ENCODE data around the gene NAA30. TPM values are rescaled to one million over a fixed set of nuclear protein-coding genes. Genes with fewer than 3 reads are reported as not detected.

The NAA30 gene
- total and polyA plus RNA-seq, 2 donors (not counting 1 experiment from before 2014, with no cell fraction given), result 2.8 to 13.3 TPM

DNA sequence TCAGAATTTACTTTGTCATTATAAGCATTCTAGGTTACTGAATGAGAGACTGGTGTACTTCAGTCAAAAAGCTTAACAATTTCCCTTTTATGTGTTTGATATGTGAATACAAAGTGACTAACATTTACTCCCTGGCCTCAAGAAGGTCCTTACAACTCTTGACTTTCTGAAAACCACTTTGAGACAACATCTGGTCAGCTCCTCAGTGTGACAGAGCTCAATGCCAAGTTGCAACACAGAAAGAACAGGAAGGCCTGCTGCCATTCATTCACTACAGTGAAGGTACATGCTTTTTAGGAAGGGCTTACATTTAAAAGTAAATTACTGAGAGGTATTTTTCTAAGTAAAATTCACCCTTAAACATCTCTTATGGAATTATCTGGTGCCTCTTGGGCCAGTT lies 2.3 kb upstream of the NAA30 start:
- ChIA-PET CTCF (no interaction called here), POLR2A (no interaction called here)
- H3K4me2 ChIP-seq (replicated peaks; ENCODE audit: low read depth, low read length, poor library complexity, severe bottlenecking), result no peak overlapping the region
- H3K4me1 ChIP-seq (ENCODE audit: control insufficient read depth in 2 of 2, insufficient read depth in 2 of 2, low read length in 2 of 2), result peaks cover 19 to 26% of the 10 kb centered on the region in 2 donors
- peaks cover 18% of the 10 kb centered on the region for H4K20me1 ChIP-seq (ENCODE audit: control insufficient read depth, insufficient read depth, low read length, poor library complexity, severe bottlenecking)
- Mint-ChIP-seq H3K4me3 (no peak overlapping the region), H3K9me3 (ENCODE audit: insufficient read depth) (no peaks in the 10 kb centered on the region), H3K4me1 (peaks cover 33% of the 10 kb centered on the region), H3K27ac (no peak overlapping the region), H3K27me3 (peaks cover 6% of the 10 kb centered on the region)
- H3K27me3 ChIP-seq (replicated peaks in 1 of 4; ENCODE audit: control extremely low read depth in 1 of 4, control insufficient read depth in 3 of 4, insufficient read depth in 4 of 4, low read length in 3 of 4), result no peaks in the 10 kb centered on the region
- peak overlapping the region; percentile 29 for H2AFZ ChIP-seq (ENCODE audit: insufficient read depth, low read depth, low read length, poor library complexity, severe bottlenecking)
- no peaks in the 10 kb centered on the region for H3K9me3 ChIP-seq (ENCODE audit: control extremely low read depth in 1 of 3, control insufficient read depth in 2 of 3, insufficient read depth in 1 of 3, low read length in 2 of 3)
- no peak overlapping the region for H3K9ac ChIP-seq (ENCODE audit: low read length)
- peaks cover 24% of the 10 kb centered on the region for H3K79me2 ChIP-seq (ENCODE audit: control insufficient read depth, insufficient read depth, low read length)
- no peaks in the 10 kb centered on the region for H3K36me3 ChIP-seq (replicated peaks in 1 of 2; ENCODE audit: control extremely low read depth in 1 of 2, control insufficient read depth in 1 of 2, extremely low read depth in 1 of 2, insufficient read depth in 2 of 2, low read length in 1 of 2)
- ATAC-seq (ENCODE audit: low read depth), result no peak
- no peak overlapping the region for H3K27ac ChIP-seq (ENCODE audit: low read length in 2 of 2)
- no peak overlapping the region for H3K4me3 ChIP-seq (ENCODE audit: control extremely low read depth in 1 of 5, extremely low read depth in 1 of 5, insufficient read depth in 1 of 5, low read depth in 2 of 5, low read length in 4 of 5)
- no peak for TF ChIP-seq EZH2 (IDR thresholded peaks at IDR 0.05; ENCODE audit: borderline replicate concordance, insufficient read depth, low read depth, low read length, poor library complexity, severe bottlenecking)
- TF ChIP-seq CTCF (IDR thresholded peaks at IDR 0.05), result no peak
- intact Hi-C loops (cut with micrococcal nuclease), result no loop called here
- no peak for DNase-seq

DNA sequence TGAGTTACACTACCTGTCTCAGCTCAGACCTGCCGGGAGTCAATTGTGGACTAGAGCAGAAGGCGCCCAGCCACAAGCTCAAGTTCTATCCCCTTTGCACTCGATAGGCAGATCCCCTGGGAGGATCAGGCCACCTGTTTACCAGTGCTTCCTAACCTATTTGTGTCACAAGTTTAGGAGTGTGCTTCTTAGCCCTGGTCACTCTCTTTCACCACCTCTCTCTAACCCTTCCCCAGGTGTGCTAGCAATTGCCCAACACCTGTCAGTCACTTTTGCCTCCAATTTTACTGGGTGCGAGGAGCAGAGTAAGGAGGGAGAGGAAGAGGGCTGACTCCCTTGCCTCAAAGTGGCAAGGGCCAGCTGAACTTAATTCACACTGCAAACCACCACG lies 745 bp upstream of the NAA30 start:
- H3K4me2 ChIP-seq (replicated peaks; ENCODE audit: low read depth, low read length, poor library complexity, severe bottlenecking), result peak overlapping the region; percentile 80
- peaks cover 39% of the 10 kb centered on the region for H3K79me2 ChIP-seq (ENCODE audit: control insufficient read depth, insufficient read depth, low read length)
- H3K4me1 ChIP-seq (ENCODE audit: control insufficient read depth in 2 of 2, insufficient read depth in 2 of 2, low read length in 2 of 2), result peaks cover 19 to 28% of the 10 kb centered on the region in 2 donors
- no peak for DNase-seq
- no peaks in the 10 kb centered on the region for H3K9me3 ChIP-seq (ENCODE audit: control extremely low read depth in 1 of 3, control insufficient read depth in 2 of 3, insufficient read depth in 1 of 3, low read length in 2 of 3)
- H3K27ac Mint-ChIP-seq, result peak overlapping the region; percentile 87
- H3K9me3 Mint-ChIP-seq (ENCODE audit: insufficient read depth), result no peaks in the 10 kb centered on the region
- TF ChIP-seq CTCF (IDR thresholded peaks at IDR 0.05) (no peak), EZH2 (IDR thresholded peaks at IDR 0.05; ENCODE audit: borderline replicate concordance, insufficient read depth, low read depth, low read length, poor library complexity, severe bottlenecking) (no peak)
- H3K36me3 ChIP-seq (replicated peaks in 1 of 2; ENCODE audit: control extremely low read depth in 1 of 2, control insufficient read depth in 1 of 2, extremely low read depth in 1 of 2, insufficient read depth in 2 of 2, low read length in 1 of 2), result no peaks in the 10 kb centered on the region
- H3K9ac ChIP-seq (ENCODE audit: low read length), result peak overlapping the region; percentile 83
- H3K4me1 Mint-ChIP-seq, result peaks cover 42% of the 10 kb centered on the region
- H4K20me1 ChIP-seq (ENCODE audit: control insufficient read depth, insufficient read depth, low read length, poor library complexity, severe bottlenecking), result peaks cover 26% of the 10 kb centered on the region
- intact Hi-C loops (cut with micrococcal nuclease), result loop anchor here (1.0 to 10.0 kb wide), 9 partner anchors 63 to 1977 kb away; partner anchors contain the start of genes ATG14, DAAM1, PELI2 and TMEM260
- peaks cover 6% of the 10 kb centered on the region for H3K27me3 Mint-ChIP-seq
- CTCF ChIA-PET, result interaction anchor here (1.1 to 1.6 kb wide), 2 partner anchors 9 to 121 kb away, joined by 3 to 4 read pairs; partner anchors contain the start of genes AP5M1 and EXOC5
- no peaks in the 10 kb centered on the region for H3K27me3 ChIP-seq (replicated peaks in 1 of 4; ENCODE audit: control extremely low read depth in 1 of 4, control insufficient read depth in 3 of 4, insufficient read depth in 4 of 4, low read length in 3 of 4)
- peak overlapping the region; percentile 94 for H2AFZ ChIP-seq (ENCODE audit: insufficient read depth, low read depth, low read length, poor library complexity, severe bottlenecking)
- WGBS (ENCODE audit: insufficient coverage), result 34% methylated on average over 4 of the region's 5 CpGs
- ATAC-seq (ENCODE audit: low read depth), result no peak
- POLR2A ChIA-PET, result interaction anchor here (2.6 kb wide), 1 partner anchor 121 kb away, joined by 16 read pairs; the partner anchor contains the start of genes AP5M1 and EXOC5
- H3K4me3 ChIP-seq (ENCODE audit: control extremely low read depth in 1 of 5, extremely low read depth in 1 of 5, insufficient read depth in 1 of 5, low read depth in 2 of 5, low read length in 4 of 5), result peak overlapping the region; percentile 71 to 97 (median 81)
- H3K4me3 Mint-ChIP-seq, result peak overlapping the region; percentile 88
- peak overlapping the region; percentile 82 to 89 for H3K27ac ChIP-seq (ENCODE audit: low read length in 2 of 2)

All from B cell (primary cell).